AG09319 (cell line): ENCODE data around the gene RPRD1A.

Source experiments
- DNase-seq: peaks from one replicate; pipeline ENCODE4 v3.0.0-alpha.2; 2010; ENCODE audit warnings: low read depth; ENCODE audit errors: extremely low read depth
- CTCF ChIP-seq: IDR thresholded peaks from 2 replicates; pipeline ENCODE4 v1.5.1; 2011; ENCODE audit warnings: low read depth, mild to moderate bottlenecking, inconsistent platforms, low read length, moderate library complexity

The RPRD1A gene

GRCh38 chr18:35983147-35983546 lies 84.2 kb downstream of the RPRD1A start:
- no peak for DNase-seq
- no peak for TF ChIP-seq CTCF

DNA sequence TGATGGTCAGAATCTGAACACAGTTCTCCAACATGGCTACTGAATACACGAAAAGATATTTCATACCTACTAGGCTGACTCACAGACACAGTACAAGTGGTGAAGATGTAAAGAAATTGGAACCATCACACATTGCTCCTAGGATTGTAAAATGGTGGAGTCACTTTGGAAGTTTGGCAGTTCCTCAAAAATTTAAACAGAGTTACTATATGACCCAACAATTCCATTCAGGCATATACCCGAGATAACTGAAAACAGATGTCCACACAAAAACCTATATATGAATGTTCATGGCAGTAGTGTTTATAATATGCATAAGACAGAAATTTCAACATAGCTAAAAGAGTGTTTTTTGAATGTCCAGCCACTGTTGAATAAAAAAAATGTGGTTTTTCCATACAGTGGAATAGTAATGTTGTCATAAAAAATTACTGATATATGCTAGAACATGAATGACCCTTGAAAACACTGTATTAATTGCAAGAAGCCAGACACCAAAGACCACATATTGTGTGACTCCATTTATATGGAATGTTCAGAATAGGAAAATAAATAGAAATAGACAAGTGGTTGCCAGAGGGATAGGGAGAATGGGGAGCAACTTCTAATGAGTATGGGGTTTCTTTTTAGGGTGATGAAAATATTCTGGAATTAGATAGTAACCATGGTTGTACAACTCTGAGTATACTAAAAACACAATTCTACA lies 84.8 kb downstream of the RPRD1A start:
- DNase-seq: no peak
- TF ChIP-seq CTCF: no peak

DNA sequence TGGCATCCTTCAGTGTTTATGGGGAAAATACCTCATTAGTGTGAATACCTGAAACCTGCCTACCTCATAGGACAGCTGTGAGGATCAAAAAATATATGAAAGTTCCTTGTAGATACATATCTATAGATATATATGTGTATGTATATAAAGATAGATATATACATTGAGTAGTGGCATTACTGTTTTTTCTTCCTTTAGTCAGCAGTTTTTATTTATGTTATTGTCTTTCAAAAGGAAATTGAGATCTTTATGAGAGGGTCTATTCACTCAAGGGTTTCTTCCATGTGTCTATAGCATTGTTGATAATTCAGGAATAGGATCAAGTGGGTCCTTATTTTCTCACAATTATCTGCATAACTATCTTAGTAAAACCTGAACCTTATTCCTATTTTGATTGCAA lies 88.2 kb downstream of the RPRD1A start:
- DNase-seq: no peak
- TF ChIP-seq CTCF: no peak

DNA sequence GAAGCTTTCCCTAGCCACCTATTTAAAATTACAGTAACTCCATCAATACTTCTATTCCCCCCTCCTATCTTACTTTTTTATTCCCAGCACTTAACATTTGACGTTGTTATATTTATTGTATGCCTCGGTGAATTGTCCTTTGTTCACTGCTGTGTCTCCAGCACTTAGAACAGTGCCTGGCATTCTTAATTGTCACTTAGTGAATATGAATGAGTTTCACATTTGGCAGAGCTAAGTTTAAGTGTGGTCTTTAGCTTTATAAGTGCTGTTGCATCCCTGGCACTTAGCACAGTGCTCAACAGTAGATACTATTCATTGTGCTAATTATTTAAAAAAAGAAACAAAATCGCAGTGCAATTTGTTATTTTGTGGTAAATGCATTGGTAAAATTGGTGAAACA lies 93.2 kb downstream of the RPRD1A start:
- no peak for TF ChIP-seq CTCF
- DNase-seq: no peak

GRCh38 chr18:35973650-35974049 lies 93.7 kb downstream of the RPRD1A start:
- no peak for DNase-seq
- no peak for TF ChIP-seq CTCF

DNA sequence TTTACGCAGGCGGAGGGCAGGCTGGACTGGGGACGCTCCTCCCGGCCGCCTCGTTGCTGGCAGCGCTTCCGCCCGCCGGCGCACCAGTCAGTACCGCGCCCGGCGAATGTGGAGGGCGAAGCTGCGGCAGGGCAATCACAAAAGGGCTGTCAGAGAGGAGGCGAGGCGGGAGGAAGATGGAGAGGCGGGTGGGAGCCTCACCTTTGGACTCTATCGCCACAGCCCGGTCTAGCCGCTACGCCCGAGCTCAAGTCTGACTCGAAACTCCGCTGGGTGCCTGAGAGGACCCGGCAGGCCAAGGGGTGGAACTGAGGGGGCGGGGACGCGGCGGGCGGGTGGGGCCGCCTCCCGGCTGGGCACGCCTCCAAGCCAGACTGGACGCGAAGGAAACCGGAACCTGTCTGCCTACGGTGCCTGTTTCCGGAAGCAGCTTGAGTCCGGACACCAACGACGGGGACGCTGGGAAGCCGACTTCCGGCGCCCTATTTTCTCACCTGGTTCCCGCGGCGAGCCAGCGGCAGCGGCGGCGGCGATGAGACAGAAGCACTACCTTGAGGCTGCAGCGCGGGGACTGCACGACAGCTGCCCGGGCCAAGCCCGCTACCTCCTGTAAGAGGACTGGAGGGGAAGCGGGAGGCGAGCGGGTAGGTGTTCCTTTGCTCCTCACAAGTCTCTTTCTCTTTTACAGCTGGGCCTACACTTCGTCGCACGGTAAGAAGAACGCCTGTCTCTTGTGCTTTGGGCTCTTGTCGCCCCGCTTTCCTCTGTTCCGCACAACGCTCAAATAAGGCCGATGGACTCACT lies 95.0 kb downstream of the RPRD1A start, which contains the start of gene RMP24:
Gene RMP24, plus strand, starts transcription at position 483 of the 804 bp plus-strand sequence.
- DNase-seq: peak; percentile 92
- no peak for TF ChIP-seq CTCF

DNA sequence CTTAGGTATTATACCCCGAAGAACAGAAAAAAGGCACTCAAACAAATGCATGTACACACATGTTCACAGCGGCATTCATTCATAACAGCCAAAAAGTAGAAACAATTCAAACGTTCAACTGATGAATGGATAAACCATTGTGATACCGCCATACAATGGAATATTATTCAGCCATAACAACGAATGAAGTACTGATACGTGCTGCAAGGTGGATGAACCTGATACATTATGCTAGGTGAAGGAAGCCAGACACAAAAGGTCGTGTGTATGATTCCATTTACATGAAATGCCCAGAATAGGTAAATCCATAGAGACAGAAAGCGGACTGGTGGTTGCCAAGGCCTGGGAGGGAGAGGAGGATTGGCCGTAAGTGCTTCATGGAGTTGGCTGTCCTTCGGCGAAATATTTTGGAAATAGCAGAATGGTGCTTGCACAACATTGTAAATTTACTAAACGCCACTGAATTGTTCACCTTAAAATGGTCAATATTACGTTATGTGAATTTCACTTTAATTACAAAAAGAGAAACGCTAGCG lies 95.6 kb downstream of the RPRD1A start:
- no peak for TF ChIP-seq CTCF
- no peak for DNase-seq
